Measurements from ENCODE around the gene C11orf54. TPM values are rescaled to one million over a fixed set of nuclear protein-coding genes. Genes with fewer than 3 reads are reported as not detected.

C11orf54 gene
- total RNA-seq, 4 donors from 2014 or later, result 33.8 to 81.4 (median 45.4) TPM

- WGBS, 2 donors (ENCODE audit: low coverage in 1 of 2), result 100% methylated on average over 2 of the region's 2 CpGs; no CpG with 5 or more reads in 1 of the 2 donors
- peaks cover 0 to 97% of the 10 kb centered on the region in 2 donors for H3K36me3 ChIP-seq
- ATAC-seq, result no peak
These were observed 37.2 kb upstream of the C11orf54 start for GRCh38 chr11:93704237-93704636.

GRCh38 chr11:93710239-93710638 is 31.2 kb upstream of the C11orf54 start:
- WGBS, 2 donors (ENCODE audit: low coverage in 1 of 2), result 91% methylated on average over 1 of the region's 1 CpG
- Histone ChIP-seq H3K4me1 (no peaks in the 10 kb centered on the region), H3K9me3 (peaks cover 0 to 35% (median 0%) of the 10 kb centered on the region in 3 donors), H3K36me3 (peaks cover 0 to 84% of the 10 kb centered on the region in 2 donors), H3K4me3 (no peak overlapping the region), H3K27ac (no peak overlapping the region), H3K27me3 (no peaks in the 10 kb centered on the region)
- no peak for ATAC-seq
- TF ChIP-seq POLR2A (IDR thresholded peaks at IDR 0.05), result no peak
- TF ChIP-seq EP300 (IDR thresholded peaks at IDR 0.05), result no peak
- no peak for TF ChIP-seq POLR2AphosphoS5 (IDR thresholded peaks at IDR 0.05)
- TF ChIP-seq, protein P1, sequence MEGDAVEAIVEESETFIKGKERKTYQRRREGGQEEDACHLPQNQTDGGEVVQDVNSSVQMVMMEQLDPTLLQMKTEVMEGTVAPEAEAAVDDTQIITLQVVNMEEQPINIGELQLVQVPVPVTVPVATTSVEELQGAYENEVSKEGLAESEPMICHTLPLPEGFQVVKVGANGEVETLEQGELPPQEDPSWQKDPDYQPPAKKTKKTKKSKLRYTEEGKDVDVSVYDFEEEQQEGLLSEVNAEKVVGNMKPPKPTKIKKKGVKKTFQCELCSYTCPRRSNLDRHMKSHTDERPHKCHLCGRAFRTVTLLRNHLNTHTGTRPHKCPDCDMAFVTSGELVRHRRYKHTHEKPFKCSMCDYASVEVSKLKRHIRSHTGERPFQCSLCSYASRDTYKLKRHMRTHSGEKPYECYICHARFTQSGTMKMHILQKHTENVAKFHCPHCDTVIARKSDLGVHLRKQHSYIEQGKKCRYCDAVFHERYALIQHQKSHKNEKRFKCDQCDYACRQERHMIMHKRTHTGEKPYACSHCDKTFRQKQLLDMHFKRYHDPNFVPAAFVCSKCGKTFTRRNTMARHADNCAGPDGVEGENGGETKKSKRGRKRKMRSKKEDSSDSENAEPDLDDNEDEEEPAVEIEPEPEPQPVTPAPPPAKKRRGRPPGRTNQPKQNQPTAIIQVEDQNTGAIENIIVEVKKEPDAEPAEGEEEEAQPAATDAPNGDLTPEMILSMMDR (IDR thresholded peaks at IDR 0.05), result no peak

More at GRCh38 chr11:93704237-93704636, 37.2 kb upstream of the C11orf54 start:
- TF ChIP-seq EP300 (IDR thresholded peaks at IDR 0.05), result no peak
- TF ChIP-seq, protein P1 (IDR thresholded peaks at IDR 0.05), result no peak
- no peak for TF ChIP-seq POLR2AphosphoS5 (IDR thresholded peaks at IDR 0.05)
- TF ChIP-seq POLR2A (IDR thresholded peaks at IDR 0.05), result no peak
- no peaks in the 10 kb centered on the region for H3K27me3 ChIP-seq
- no peaks in the 10 kb centered on the region for H3K4me1 ChIP-seq
- H3K27ac ChIP-seq, result no peak overlapping the region
- H3K9me3 ChIP-seq, result peaks cover 0 to 13% (median 0%) of the 10 kb centered on the region in 3 donors
- H3K4me3 ChIP-seq, result no peak overlapping the region

GRCh38 chr11:93712678-93713077 is 28.8 kb upstream of the C11orf54 start:
- Histone ChIP-seq H3K27me3 (no peaks in the 10 kb centered on the region), H3K4me1 (no peaks in the 10 kb centered on the region), H3K9me3 (peaks cover 0 to 35% (median 0%) of the 10 kb centered on the region in 3 donors), H3K27ac (no peak overlapping the region), H3K4me3 (no peak overlapping the region), H3K36me3 (peaks cover 0 to 84% of the 10 kb centered on the region in 2 donors)
- TF ChIP-seq EP300 (IDR thresholded peaks at IDR 0.05) (no peak), POLR2A (IDR thresholded peaks at IDR 0.05) (no peak), POLR2AphosphoS5 (IDR thresholded peaks at IDR 0.05) (no peak)
- TF ChIP-seq, protein P1 (IDR thresholded peaks at IDR 0.05), result no peak
- ATAC-seq, result no peak

DNA sequence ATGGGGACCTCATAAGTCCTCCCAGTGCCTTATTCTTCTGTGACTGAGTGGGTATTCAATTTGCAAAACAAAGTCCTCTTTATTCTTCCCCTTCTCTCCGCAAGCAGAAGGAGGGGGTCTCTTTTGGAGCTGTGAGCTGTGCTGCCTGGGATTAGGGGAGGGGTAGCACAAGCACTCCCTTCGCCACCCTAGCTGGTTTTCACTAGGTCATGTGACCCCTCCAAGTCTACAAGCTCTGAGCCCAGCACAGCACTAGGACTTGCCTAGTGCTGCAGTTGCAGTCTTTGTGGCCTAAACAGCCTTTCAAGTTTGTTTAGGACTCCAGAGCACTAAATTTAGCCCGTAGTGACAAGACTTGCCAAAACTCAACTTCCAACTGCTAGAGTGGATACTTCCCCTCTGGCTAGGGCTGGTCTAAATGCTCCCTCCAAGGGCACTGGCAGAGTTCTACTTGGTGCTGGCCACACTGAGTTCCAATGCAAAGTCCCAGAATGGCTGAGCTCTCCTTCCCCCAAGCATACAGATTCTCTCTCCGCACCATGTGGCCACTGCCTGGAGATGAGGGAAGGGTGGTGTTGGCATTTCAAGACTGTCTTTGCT is 25.6 kb upstream of the C11orf54 start:
- no peak for ATAC-seq
- Histone ChIP-seq H3K36me3 (peaks cover 0 to 62% of the 10 kb centered on the region in 2 donors), H3K4me1 (no peaks in the 10 kb centered on the region)

More for the DNA sequence above, 25.6 kb upstream of the C11orf54 start:
- Histone ChIP-seq H3K4me3 (no peak overlapping the region), H3K9me3 (peaks cover 0 to 6% (median 0%) of the 10 kb centered on the region in 3 donors), H3K27ac (no peak overlapping the region), H3K27me3 (no peaks in the 10 kb centered on the region)
- TF ChIP-seq POLR2AphosphoS5 (IDR thresholded peaks at IDR 0.05) (no peak), POLR2A (IDR thresholded peaks at IDR 0.05) (no peak), EP300 (IDR thresholded peaks at IDR 0.05) (no peak)
- TF ChIP-seq, protein P1 (IDR thresholded peaks at IDR 0.05), result no peak
- WGBS, 2 donors (ENCODE audit: low coverage in 1 of 2), result 83 to 91% methylated on average over 1 to 4 of the region's 4 CpGs
